Measurements from ENCODE around the gene STT3A. TPM values are rescaled to one million over a fixed set of nuclear protein-coding genes. Genes with fewer than 3 reads are reported as not detected.
A peak's percentile ranks its signal among the peaks of the same experiment; 100 is the strongest.

STT3A gene
- total RNA-seq, 1 experiment from 2014 or later: 139 TPM

GRCh38 chr11:125588505-125588904 is 4.1 kb upstream of the STT3A start:
- no peak for DNase-seq (ENCODE audit: low spot score)

- peak; percentile 14 for DNase-seq (ENCODE audit: low spot score)
Measured at GRCh38 chr11:125591649-125592304, 875 bp upstream of the STT3A start.

- DNase-seq (ENCODE audit: low spot score): peak; percentile 47
Measured at GRCh38 chr11:125593114-125593820, 615 bp downstream of the STT3A start.

- no peak for DNase-seq (ENCODE audit: low spot score)
Measured at GRCh38 chr11:125594958-125595357, 2.3 kb downstream of the STT3A start.

GRCh38 chr11:125600663-125601062 is 8.0 kb downstream of the STT3A start:
- no peak for DNase-seq (ENCODE audit: low spot score)

- DNase-seq (ENCODE audit: low spot score): no peak
Measured at GRCh38 chr11:125603207-125603606, 10.6 kb downstream of the STT3A start.

- DNase-seq (ENCODE audit: low spot score): no peak
Measured at GRCh38 chr11:125605417-125605816, 12.8 kb downstream of the STT3A start.

GRCh38 chr11:125609545-125609944 is 16.9 kb downstream of the STT3A start:
- DNase-seq (ENCODE audit: low spot score): no peak

GRCh38 chr11:125618383-125618782 is 25.7 kb downstream of the STT3A start:
- no peak for DNase-seq (ENCODE audit: low spot score)

GRCh38 chr11:125621995-125622394 is 29.3 kb downstream of the STT3A start:
- peak; percentile 46 for DNase-seq (ENCODE audit: low spot score)

GRCh38 chr11:125623064-125623463 is 30.4 kb downstream of the STT3A start:
- DNase-seq (ENCODE audit: low spot score): no peak

GRCh38 chr11:125624756-125625213 is 32.1 kb downstream of the STT3A start, which contains the start of gene CHEK1:
Gene CHEK1 (plus strand): TSS chr11:125625163. CDS start chr11:125626769, 1,606 bp downstream.
- DNase-seq (ENCODE audit: low spot score): no peak

- DNase-seq (ENCODE audit: low spot score): no peak
Measured at GRCh38 chr11:125625225-125625629, 32.6 kb downstream of the STT3A start.

GRCh38 chr11:125625630-125626287 is 33.1 kb downstream of the STT3A start:
- DNase-seq (ENCODE audit: low spot score): peak; percentile 67

GRCh38 chr11:125626288-125626950 is 33.8 kb downstream of the STT3A start:
- DNase-seq (ENCODE audit: low spot score): peak; percentile 89

- no peak for DNase-seq (ENCODE audit: low spot score)
Measured at GRCh38 chr11:125627236-125627910, 34.7 kb downstream of the STT3A start.

- no peak for DNase-seq (ENCODE audit: low spot score)
Measured at GRCh38 chr11:125637840-125638239, 45.2 kb downstream of the STT3A start.

GRCh38 chr11:125638315-125638714 is 45.7 kb downstream of the STT3A start:
- DNase-seq (ENCODE audit: low spot score): no peak

GRCh38 chr11:125645871-125646270 is 53.2 kb downstream of the STT3A start:
- DNase-seq (ENCODE audit: low spot score): no peak

GRCh38 chr11:125649465-125650166 is 57.0 kb downstream of the STT3A start:
- no peak for DNase-seq (ENCODE audit: low spot score)

- DNase-seq (ENCODE audit: low spot score): no peak
Measured at GRCh38 chr11:125662689-125663088, 70.0 kb downstream of the STT3A start.

Measured in A172 (cell line).